Progenitor cell of endocrine pancreas (in vitro differentiated cells): ENCODE results near the gene BARHL1. TPM values are rescaled to one million over a fixed set of nuclear protein-coding genes. Genes with fewer than 3 reads are reported as not detected.

ENCODE experiments used
- DNase-seq: peaks from one replicate; pipeline ENCODE4 v3.0.0; 2021; ENCODE audit warnings: low spot score; ENCODE audit not compliant: unreplicated experiment
- H3K27ac Mint-ChIP-seq: 2 replicates; pipeline ENCODE4 v1.8.0; 2021; ENCODE audit warnings: mild to moderate bottlenecking, moderate library complexity, mixed read lengths
- H3K27me3 Mint-ChIP-seq: 2 replicates; pipeline ENCODE4 v1.8.0; 2021; ENCODE audit warnings: mixed read lengths
- H3K36me3 Mint-ChIP-seq: 2 replicates; pipeline ENCODE4 v1.8.0; 2022; ENCODE audit warnings: mixed read lengths; ENCODE audit not compliant: insufficient read depth
- H3K4me1 Mint-ChIP-seq: 2 replicates; pipeline ENCODE4 v1.8.0; 2021; ENCODE audit warnings: low read depth, mixed read lengths
- H3K4me3 Mint-ChIP-seq: 2 replicates; pipeline ENCODE4 v1.8.0; 2021; ENCODE audit warnings: low read depth, mild to moderate bottlenecking, moderate library complexity, mixed read lengths
- H3K9me3 Mint-ChIP-seq: 2 replicates; pipeline ENCODE4 v1.8.0; 2021; ENCODE audit warnings: low read depth, mixed read lengths
- CTCF ChIP-seq: fragments of 200-600 bp; sonication (generic); IDR thresholded peaks from one replicate; pipeline ENCODE4 v1.5.0; 2021; ENCODE audit warnings: antibody characterized with exemption, mild to moderate bottlenecking; ENCODE audit not compliant: unreplicated experiment
- total RNA-seq: library from RNA; stranded (reverse); gene quantifications from 2 replicates; pipeline ENCODE4 v1.2.1, GENCODE V29; 2021

Gene BARHL1
- total RNA-seq, 1 donor from 2014 or later: not detected

- H3K27me3 Mint-ChIP-seq: peaks cover 26% of the 10 kb centered on the region
- peaks cover 1% of the 10 kb centered on the region for H3K36me3 Mint-ChIP-seq
- DNase-seq: no peak
- H3K27ac Mint-ChIP-seq: no peak overlapping the region
- H3K9me3 Mint-ChIP-seq: peaks cover 4% of the 10 kb centered on the region
- H3K4me3 Mint-ChIP-seq: no peak overlapping the region
- no peak for TF ChIP-seq CTCF
- H3K4me1 Mint-ChIP-seq: peaks cover 1% of the 10 kb centered on the region
These were observed 26.2 kb upstream of the BARHL1 start for GRCh38 chr9:132556235-132556634.

DNA sequence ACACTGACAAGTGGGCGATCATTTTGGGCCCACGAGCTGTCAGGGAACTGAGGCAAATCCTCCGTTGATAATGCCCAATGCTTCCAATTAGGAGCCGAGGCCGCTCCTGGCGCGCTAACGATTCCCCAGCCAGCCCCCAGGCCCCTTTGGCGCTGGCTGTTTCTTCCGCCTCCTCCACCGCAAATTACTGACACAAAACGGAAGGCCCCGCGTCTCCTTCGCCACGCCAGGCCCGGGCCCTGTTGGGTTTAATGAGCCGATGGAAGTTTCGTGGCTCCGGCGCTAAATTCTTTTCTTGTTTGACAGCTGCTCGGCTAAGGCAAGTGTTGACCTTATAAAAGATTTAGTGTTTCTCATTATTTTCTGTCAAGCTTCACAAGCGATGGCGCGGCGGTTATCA is 25.7 kb upstream of the BARHL1 start:
- TF ChIP-seq CTCF: no peak
- Mint-ChIP-seq H3K36me3 (peaks cover 1% of the 10 kb centered on the region), H3K9me3 (peaks cover 4% of the 10 kb centered on the region), H3K4me1 (peaks cover 1% of the 10 kb centered on the region), H3K4me3 (no peak overlapping the region), H3K27me3 (peaks cover 26% of the 10 kb centered on the region), H3K27ac (peak overlapping the region; percentile 67)
- DNase-seq: no peak

GRCh38 chr9:132557159-132557558 is 25.2 kb upstream of the BARHL1 start:
- H3K27ac Mint-ChIP-seq: no peak overlapping the region
- peaks cover 4% of the 10 kb centered on the region for H3K9me3 Mint-ChIP-seq
- peaks cover 1% of the 10 kb centered on the region for H3K36me3 Mint-ChIP-seq
- DNase-seq: no peak
- TF ChIP-seq CTCF: no peak
- peaks cover 27% of the 10 kb centered on the region for H3K27me3 Mint-ChIP-seq
- H3K4me3 Mint-ChIP-seq: no peak overlapping the region
- H3K4me1 Mint-ChIP-seq: peaks cover 1% of the 10 kb centered on the region

GRCh38 chr9:132559711-132560110 is 22.7 kb upstream of the BARHL1 start:
- Mint-ChIP-seq H3K27me3 (peaks cover 38% of the 10 kb centered on the region), H3K4me3 (no peak overlapping the region), H3K4me1 (peaks cover 1% of the 10 kb centered on the region)

GRCh38 chr9:132560616-132561202 is 21.7 kb upstream of the BARHL1 start:
- peaks cover 33% of the 10 kb centered on the region for H3K27me3 Mint-ChIP-seq

More at GRCh38 chr9:132559711-132560110, 22.7 kb upstream of the BARHL1 start:
- H3K27ac Mint-ChIP-seq: peak overlapping the region; percentile 23
- H3K9me3 Mint-ChIP-seq: peaks cover 4% of the 10 kb centered on the region
- H3K36me3 Mint-ChIP-seq: peaks cover 1% of the 10 kb centered on the region
- TF ChIP-seq CTCF: no peak
- no peak for DNase-seq

More at GRCh38 chr9:132560616-132561202, 21.7 kb upstream of the BARHL1 start:
- no peak for DNase-seq
- Mint-ChIP-seq H3K4me3 (no peak overlapping the region), H3K36me3 (peaks cover 1% of the 10 kb centered on the region), H3K4me1 (peaks cover 1% of the 10 kb centered on the region), H3K9me3 (peaks cover 4% of the 10 kb centered on the region), H3K27ac (no peak overlapping the region)
- no peak for TF ChIP-seq CTCF
